Measurements from ENCODE around the gene USP27X. TPM values are rescaled to one million over a fixed set of nuclear protein-coding genes. Genes with fewer than 3 reads are reported as not detected.

The USP27X gene
- total RNA-seq: 1.1 and 2.5 TPM in 2 replicates

DNA sequence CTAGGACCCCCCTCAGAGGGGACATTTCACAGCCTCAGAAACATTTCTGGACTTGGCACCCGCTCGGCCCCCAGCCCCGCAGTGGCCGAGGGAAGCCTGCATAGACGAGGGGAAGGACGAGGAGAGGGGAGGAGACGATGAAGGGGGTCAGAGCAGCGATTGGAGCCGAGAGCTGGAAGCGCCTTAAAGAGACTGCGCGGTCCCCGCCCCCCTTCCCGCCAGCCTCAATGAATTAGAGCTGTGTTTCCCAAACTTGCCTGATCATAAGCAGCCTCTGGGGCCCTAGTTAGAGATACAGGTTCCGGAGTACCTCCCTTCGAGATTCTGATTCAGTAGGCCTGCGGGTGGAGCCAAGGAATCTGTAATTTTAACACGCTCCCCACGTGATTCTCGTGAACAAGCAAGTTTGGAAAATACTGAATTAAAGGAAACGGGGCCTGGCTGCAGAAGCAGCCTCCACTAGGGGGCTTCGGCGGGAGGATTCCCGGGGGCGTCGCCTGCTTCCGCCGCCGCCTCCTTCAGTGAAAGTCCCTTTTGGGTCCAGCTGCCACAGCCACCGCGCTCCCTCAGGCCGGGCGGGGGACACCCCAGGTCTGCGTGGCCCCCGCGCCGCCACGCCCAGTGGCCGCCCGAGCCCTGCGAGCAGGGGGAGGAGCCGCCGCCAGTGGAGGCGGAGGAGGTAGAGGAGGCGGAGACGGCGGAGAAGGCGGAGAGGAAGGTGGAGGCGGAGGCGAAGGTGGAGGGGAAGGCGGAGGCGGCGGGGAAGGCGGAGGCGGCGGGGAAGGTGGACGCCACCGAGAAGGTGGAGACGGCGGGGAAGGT lies at the start of gene USP27X:
TSS of gene USP27X (plus strand) at position 651 of the 822 bp plus-strand sequence. CDS start 824 bp downstream, outside the sequence.

DNA sequence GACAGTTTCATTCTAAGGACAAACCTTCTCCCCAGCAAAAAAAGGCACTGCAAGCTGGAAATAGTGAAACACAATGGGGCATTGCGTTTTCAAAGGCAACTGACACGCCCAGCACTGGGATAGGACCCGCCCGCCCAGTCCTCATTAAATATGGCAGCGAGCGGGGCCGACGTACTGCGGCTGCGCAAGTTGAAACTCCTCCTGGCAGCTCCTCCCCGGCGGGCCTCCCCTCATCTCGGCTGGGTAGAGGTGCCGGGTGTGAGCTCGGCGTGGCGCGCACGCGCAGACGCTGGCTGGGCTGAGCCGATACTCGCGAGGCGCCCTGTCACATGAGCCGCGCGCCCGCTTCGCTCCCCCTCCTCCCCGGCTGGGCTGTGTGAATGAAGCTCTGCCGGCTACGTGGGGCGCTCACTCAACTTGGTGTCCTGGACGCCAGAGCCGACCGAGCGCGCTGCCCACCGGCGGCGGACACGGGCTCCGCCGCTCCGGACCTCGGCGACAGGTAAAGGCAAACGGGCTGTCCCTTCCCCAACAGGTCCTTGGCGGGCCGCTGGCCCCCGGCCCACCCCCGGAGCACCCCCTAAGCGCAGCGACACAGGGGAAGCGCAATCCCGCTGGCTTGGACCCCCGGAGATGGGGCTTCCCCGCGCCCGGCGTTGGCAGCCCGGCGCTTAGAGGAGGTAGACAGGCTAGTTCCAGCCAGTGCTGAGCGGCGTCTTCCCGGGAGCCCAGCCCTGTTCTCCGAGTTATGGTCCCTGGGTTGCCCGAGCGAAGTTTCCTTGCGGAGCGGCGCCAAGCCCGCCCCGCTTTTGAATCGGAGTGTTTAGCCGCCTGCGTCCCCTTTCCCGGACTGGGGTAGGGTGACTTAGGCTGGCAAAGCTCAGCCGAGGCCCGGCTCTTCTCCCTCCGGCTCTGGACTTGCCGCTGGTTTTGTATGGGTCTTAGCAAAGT lies 43.3 kb downstream of the USP27X start, which contains the start of gene CLCN5:
TSS of gene CLCN5 (plus strand) at position 306 of the 951 bp plus-strand sequence. CDS start 2,703 bp downstream, outside the sequence.

Other genes with a start within 250 kb of the USP27X start
- gene PAGE1, start 183.5 kb upstream of the USP27X start, total RNA-seq: not detected in 2 replicates
- gene PAGE4, start 50.2 kb upstream of the USP27X start, total RNA-seq: not detected in 2 replicates
- gene CLCN5, start 43.1 kb downstream of the USP27X start, total RNA-seq: 5.1 and 7.3 TPM in 2 replicates

Data from mammary microvascular endothelial cell (primary cell).